Muscle layer of colon (tissue), 2 donors: Measurements from ENCODE around the gene KRTAP10-8.
"Not testable (repeated sequence)": the region's sequence is repeated elsewhere in the genome, so short reads cannot be mapped to it uniquely, and the experiment has no call there.

ENCODE experiments used
- H3K27ac ChIP-seq: one replicate; pipeline ENCODE4 v1.7.0; 2013; ENCODE audit warnings: low read depth, mild to moderate bottlenecking, low read length, moderate library complexity
- H3K27me3 ChIP-seq, 2 donors: one replicate each; pipeline ENCODE4 v1.7.0; 2013; ENCODE audit warnings: low read length in 2 of 2, mild to moderate bottlenecking in 2 of 2; ENCODE audit not compliant: insufficient read depth in 2 of 2, control insufficient read depth in 1 of 2
- H3K36me3 ChIP-seq: one replicate; pipeline ENCODE4 v1.7.0; 2013; ENCODE audit warnings: mild to moderate bottlenecking, low read length; ENCODE audit not compliant: insufficient read depth
- H3K4me1 ChIP-seq: one replicate; pipeline ENCODE4 v1.7.0; 2013; ENCODE audit warnings: mild to moderate bottlenecking, low read length; ENCODE audit not compliant: insufficient read depth
- H3K4me3 ChIP-seq, 2 donors: one replicate each; pipeline ENCODE4 v1.7.0; 2013; ENCODE audit warnings: low read length in 2 of 2, low read depth in 1 of 2, mild to moderate bottlenecking in 1 of 2, moderate library complexity in 1 of 2
- H3K9ac ChIP-seq: one replicate; pipeline ENCODE4 v1.7.0; 2013; ENCODE audit warnings: low read length
- H3K9me3 ChIP-seq: one replicate; pipeline ENCODE4 v1.7.0; 2013; ENCODE audit warnings: mild to moderate bottlenecking, low read length
- donor health status: abdominal sarcoma.
- donor health status: Adenocarcinoma of cecum.

Gene KRTAP10-8

GRCh38 chr21:44654576-44655175, 42.8 kb downstream of the KRTAP10-8 start, which contains the start of gene KRTAP12-4:
Gene KRTAP12-4, minus strand, starts transcription at chr21:44654659. Its CDS starts 45 bp downstream, at chr21:44654614.
- Histone ChIP-seq H3K9ac (no peak within 1 kb of the TSS), H3K27me3 (peaks cover 0 to 10% of the 10 kb centered on the region in 2 donors), H3K27ac (no peak within 1 kb of the TSS), H3K36me3 (no peaks in the 10 kb centered on the region), H3K4me1 (no peaks in the 10 kb centered on the region), H3K4me3 (no peak within 1 kb of the TSS), H3K9me3 (peaks cover 3% of the 10 kb centered on the region)

GRCh38 chr21:44656868-44657267, 45.0 kb downstream of the KRTAP10-8 start:
- Histone ChIP-seq H3K27ac (no peak overlapping the region), H3K4me3 (no peak overlapping the region), H3K27me3 (peaks cover 0 to 10% of the 10 kb centered on the region in 2 donors), H3K36me3 (no peaks in the 10 kb centered on the region), H3K4me1 (no peaks in the 10 kb centered on the region), H3K9me3 (peaks cover 3% of the 10 kb centered on the region), H3K9ac (no peak overlapping the region)

- H3K9me3 ChIP-seq = peaks cover 3% of the 10 kb centered on the region
- no peak within 1 kb of the TSS for H3K27ac ChIP-seq
- no peaks in the 10 kb centered on the region for H3K36me3 ChIP-seq
- H3K27me3 ChIP-seq = peaks cover 0 to 10% of the 10 kb centered on the region in 2 donors
- H3K4me1 ChIP-seq = no peaks in the 10 kb centered on the region
- H3K9ac ChIP-seq = no peak within 1 kb of the TSS
- no peak within 1 kb of the TSS for H3K4me3 ChIP-seq
Observed at GRCh38 chr21:44657635-44658540, 46.0 kb downstream of the KRTAP10-8 start, which contains the start of gene KRTAP12-3. Gene KRTAP12-3, plus strand, starts transcription at chr21:44657932. Its CDS starts 48 bp downstream, at chr21:44657980.

- peaks cover 3% of the 10 kb centered on the region for H3K9me3 ChIP-seq
- peaks cover 0 to 10% of the 10 kb centered on the region in 2 donors for H3K27me3 ChIP-seq
- H3K27ac ChIP-seq = no peak overlapping the region
- no peak overlapping the region for H3K9ac ChIP-seq
- no peak overlapping the region for H3K4me3 ChIP-seq
- H3K36me3 ChIP-seq = no peaks in the 10 kb centered on the region
- no peaks in the 10 kb centered on the region for H3K4me1 ChIP-seq
Observed at GRCh38 chr21:44658541-44658910, 46.6 kb downstream of the KRTAP10-8 start.

- no peak overlapping the region for H3K9ac ChIP-seq
- H3K4me1 ChIP-seq = no peaks in the 10 kb centered on the region
- H3K9me3 ChIP-seq = peaks cover 3% of the 10 kb centered on the region
- H3K27me3 ChIP-seq = peaks cover 0 to 7% of the 10 kb centered on the region in 2 donors
- no peak overlapping the region for H3K4me3 ChIP-seq
- H3K36me3 ChIP-seq = no peaks in the 10 kb centered on the region
- no peak overlapping the region for H3K27ac ChIP-seq
Observed at GRCh38 chr21:44658913-44659595, 47.2 kb downstream of the KRTAP10-8 start.

GRCh38 chr21:44661567-44661966, 49.7 kb downstream of the KRTAP10-8 start:
- not testable (repeated sequence) for H3K4me3 ChIP-seq, H3K27ac ChIP-seq

More at GRCh38 chr21:44661567-44661966, 49.7 kb downstream of the KRTAP10-8 start:
- not testable (repeated sequence) for H3K9me3 ChIP-seq, H3K27me3 ChIP-seq, H3K36me3 ChIP-seq, H3K9ac ChIP-seq, H3K4me1 ChIP-seq
